Fibroblast of the aortic adventitia (primary cell): Measurements from ENCODE around the gene IER5L. TPM values are rescaled to one million over a fixed set of nuclear protein-coding genes. Genes with fewer than 3 reads are reported as not detected.

Experiments
- DNase-seq: peaks from one replicate; pipeline ENCODE4 v3.0.0-alpha.2; 2010; ENCODE audit warnings: low read depth
- H3K4me3 ChIP-seq: 2 replicates; pipeline ENCODE4 v1.5.1; 2011; ENCODE audit warnings: low read depth, mild to moderate bottlenecking, control low read depth, low read length, moderate library complexity
- total RNA-seq: library from RNA; depleted of rRNA; stranded (reverse); fragments of >200 nt; gene quantifications from 2 replicates; pipeline ENCODE4 v1.2.3, GENCODE V29; 2012; ENCODE audit warnings: low replicate concordance
- TF ChIP-seq, protein P1 (sequence below): IDR thresholded peaks from 2 replicates; pipeline ENCODE4 v1.5.1; 2011; ENCODE audit warnings: mild to moderate bottlenecking, low read length, control low read depth, inconsistent platforms; ENCODE audit not compliant: insufficient read depth

IER5L gene
- total RNA-seq, 1 donor: 42.0 TPM

DNA sequence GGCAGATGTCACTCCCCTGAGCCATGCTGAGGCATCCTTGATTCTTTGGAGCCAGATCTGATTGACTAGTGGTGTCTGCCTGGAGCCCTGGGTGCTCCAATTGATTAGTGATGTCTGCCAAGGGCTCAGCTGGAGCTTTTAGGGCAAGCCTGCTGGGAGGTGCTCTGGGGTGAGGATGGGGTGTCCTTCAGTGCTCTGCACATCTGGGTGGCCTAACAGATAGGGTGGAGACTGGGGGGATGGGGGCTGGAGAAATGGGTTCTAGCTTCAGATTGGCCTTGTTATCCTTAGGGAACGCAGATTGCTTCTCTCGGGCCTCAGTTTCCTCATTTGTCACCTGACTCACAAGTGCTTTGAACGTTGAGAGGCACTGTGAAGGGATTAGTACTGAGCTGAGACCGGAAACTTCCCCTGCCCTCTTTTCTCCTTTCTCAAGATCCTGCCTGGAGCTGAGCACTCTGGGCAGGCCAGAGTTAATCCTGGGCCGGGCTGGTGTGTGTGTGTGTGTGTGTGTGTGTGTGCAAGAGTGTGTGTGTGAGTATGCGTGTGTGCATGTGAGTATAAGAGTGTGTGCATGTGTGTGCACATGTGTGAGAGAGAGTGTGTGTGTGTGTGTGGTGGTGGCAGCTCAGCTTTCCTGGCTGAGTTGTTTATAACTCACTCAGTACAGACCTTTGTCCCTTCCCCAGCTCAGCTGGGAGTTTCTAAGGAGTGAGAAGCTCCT, 5.6 kb upstream of the IER5L start:
- DNase-seq: no peak
- TF ChIP-seq, protein P1, sequence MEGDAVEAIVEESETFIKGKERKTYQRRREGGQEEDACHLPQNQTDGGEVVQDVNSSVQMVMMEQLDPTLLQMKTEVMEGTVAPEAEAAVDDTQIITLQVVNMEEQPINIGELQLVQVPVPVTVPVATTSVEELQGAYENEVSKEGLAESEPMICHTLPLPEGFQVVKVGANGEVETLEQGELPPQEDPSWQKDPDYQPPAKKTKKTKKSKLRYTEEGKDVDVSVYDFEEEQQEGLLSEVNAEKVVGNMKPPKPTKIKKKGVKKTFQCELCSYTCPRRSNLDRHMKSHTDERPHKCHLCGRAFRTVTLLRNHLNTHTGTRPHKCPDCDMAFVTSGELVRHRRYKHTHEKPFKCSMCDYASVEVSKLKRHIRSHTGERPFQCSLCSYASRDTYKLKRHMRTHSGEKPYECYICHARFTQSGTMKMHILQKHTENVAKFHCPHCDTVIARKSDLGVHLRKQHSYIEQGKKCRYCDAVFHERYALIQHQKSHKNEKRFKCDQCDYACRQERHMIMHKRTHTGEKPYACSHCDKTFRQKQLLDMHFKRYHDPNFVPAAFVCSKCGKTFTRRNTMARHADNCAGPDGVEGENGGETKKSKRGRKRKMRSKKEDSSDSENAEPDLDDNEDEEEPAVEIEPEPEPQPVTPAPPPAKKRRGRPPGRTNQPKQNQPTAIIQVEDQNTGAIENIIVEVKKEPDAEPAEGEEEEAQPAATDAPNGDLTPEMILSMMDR: no peak
- H3K4me3 ChIP-seq: no peak overlapping the region

DNA sequence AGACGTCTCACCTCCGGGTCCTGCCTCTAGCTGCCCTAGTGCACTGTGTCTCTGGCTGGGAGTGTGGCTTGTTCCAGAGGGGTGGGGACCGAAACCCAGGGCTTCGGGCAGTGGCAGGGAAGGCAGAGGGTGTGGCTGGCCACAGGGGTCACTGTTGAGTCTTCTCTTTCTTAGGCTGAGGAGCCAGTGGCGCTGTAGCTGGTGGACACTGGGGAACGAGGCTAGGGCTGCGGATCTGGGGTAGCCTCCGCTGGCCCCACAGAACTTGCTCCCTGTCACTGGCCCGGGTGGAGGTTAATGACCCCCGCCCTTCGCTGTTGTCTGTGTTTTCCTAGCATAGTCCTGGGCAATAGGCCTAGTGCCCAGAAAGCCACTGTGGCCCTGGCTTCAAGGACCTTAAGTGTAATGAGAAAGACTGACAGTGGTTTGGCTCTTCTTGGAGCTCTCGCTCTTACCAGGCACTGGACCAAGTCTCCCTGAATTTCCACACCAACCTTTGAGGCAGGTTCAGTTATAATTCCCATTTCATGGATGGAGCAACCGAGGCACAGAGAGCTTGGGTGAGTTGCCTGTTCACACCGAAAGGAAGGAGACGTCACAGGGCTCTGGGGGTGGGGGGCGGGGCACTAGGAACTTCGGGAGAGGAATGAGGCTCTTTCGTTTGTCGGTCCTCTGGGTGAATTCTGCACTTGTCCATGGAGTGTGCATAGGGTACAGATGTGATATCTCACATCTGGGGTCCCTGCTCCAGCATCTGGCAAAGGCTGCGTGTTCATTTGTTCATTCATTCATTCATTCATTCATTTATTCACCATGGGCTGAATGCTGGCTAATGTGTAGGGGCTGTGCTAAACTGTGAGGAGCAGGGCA, 4.8 kb upstream of the IER5L start:
- TF ChIP-seq, protein P1: peak; percentile 41
- DNase-seq: peak; percentile 17
- no peak overlapping the region for H3K4me3 ChIP-seq

DNA sequence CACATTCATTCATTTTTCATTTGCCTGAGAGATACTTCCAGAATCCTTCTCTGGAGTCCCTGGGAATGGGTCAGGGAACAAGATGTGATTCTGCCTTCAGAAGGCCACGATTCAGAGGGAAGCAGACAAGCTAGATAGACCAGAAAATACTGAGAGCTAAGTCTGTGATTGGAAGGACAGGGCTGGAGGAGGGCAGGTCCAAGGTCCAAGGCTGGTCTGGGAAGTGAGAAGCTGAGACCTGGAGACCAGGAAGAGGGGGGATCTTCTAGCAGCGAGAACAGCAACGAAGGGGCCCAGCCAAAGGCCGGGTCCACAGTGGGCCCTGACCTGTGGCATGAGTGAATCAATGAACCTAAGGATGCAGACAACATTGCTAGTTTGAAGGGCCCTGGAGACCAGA, 4.1 kb upstream of the IER5L start:
- TF ChIP-seq, protein P1: no peak
- no peak for DNase-seq

DNA sequence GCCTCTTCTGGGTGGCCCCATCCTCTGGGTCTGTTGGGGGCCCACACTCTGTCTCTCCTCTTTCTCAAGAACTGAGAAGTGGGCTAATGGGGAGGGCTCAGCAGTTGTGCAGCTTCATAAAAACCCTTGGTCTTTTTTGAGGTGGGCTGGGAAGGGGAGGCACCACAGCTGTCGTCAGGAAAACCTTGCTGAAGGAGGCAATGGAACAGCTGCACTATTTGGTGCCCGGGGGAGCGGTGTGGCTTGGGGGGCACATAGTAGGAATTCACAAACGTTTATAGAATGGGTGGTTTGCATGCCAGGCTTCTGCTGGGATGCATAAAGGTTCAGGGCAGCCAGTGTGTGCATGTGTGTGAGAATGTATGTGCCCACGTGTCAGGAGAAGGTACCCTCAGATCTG, 3.2 kb upstream of the IER5L start:
- DNase-seq: no peak
- no peak overlapping the region for H3K4me3 ChIP-seq
- TF ChIP-seq, protein P1: no peak

More for the DNA sequence above, 4.1 kb upstream of the IER5L start:
- no peak overlapping the region for H3K4me3 ChIP-seq

DNA sequence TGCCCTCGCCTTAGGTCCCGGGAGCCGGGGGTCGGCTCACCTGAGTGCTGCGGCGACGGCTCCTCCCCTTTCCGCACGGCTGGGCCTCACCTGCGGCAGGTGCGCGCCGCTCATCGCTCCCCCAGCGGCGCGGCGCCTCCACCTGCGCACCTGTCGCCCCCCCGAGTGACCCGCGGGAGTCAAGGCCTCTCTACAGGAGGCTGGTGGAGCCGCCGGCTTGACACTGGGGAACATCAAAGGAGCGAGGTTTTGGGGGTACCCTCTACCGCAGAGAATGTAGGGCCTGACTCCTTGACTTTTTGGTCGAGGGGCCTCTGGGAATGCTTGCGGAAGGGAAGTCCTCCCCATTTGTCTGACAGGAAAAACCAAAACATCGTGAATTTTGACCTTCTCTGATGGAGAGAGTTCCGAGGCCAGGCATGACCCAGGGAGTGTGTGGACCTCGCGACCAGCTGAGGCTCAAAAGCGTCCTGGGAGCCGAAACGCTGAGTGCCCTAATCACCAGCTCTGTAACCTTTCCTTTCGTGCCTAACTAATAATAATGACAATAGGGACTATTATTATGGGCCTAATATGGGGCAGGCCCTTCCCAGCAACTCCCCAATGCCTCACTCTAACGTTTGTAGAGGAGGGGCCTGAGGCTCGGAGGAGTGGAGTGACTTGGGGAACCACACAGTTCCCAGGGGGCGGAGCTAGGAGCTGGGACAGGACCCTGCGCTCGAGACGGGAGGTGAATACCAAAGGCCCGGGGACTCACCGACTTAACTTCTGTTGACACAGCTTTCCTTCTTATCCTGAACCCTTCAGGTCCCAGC, 714 bp upstream of the IER5L start:
- TF ChIP-seq, protein P1: no peak
- no peak for DNase-seq

DNA sequence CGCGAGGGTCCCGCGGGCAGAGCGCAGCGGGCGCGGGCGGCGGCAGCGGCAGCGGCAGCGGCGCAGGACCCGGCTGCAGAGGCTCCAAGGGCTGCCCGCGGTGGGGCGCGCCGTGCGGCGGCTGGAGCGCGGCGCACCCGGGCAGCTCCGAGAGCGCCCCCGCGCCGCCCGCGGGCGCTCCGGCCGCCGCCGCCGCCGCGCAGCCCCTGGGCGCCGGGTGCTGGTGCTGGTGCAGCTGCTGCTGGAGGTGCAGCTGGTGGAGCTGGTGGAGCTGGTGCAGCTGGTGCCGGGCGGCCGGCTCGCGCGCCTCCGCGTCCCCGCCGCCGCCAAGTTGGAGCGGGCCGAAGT, 644 bp downstream of the IER5L start:
- TF ChIP-seq, protein P1: no peak
- peak; percentile 6 for DNase-seq

More for the DNA sequence above, 714 bp upstream of the IER5L start:
- H3K4me3 ChIP-seq: peak overlapping the region; percentile 48

More for the DNA sequence above, 644 bp downstream of the IER5L start:
- peak overlapping the region; percentile 87 for H3K4me3 ChIP-seq
